Measurements from ENCODE around the gene TRAF3.

DNA sequence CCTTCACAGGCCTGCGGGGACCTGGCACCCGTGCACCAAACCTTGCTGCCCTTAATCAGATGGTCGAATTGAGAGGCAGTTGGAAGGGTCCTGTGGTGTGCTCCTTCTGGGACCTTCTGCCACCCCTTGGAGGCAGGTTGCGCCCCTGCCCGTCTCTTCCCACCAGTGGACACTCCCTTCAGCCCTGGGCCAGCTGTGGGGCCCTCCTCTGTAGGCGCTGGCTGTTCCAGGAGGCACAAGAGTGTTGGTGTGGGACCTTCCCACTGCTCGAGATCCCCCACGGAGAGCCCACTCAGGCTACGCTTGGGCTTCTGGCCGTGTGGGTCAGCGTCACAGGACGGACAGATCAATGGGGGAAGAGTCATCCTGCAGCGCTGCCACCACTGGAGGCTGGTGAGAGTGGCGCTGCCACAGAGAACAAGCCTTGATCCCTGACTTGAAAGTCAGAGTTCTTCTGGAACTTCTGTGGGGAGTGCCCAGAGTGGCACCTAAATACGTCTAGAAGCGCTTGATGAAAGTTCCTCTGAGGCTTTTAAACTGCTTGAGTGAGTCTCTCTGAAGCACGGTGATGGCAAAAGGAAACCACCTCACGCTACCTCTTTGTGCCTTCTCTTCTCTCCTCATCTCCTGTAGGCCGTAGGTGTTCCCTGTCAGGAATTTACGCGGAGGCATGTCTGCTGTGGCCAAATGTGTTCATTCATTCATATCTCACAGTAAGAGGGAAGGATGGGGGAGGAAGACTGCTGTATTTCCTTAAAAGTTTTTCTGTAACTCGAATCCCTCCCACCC lies 48.3 kb downstream of the TRAF3 start:
- TF ChIP-seq, protein P1, sequence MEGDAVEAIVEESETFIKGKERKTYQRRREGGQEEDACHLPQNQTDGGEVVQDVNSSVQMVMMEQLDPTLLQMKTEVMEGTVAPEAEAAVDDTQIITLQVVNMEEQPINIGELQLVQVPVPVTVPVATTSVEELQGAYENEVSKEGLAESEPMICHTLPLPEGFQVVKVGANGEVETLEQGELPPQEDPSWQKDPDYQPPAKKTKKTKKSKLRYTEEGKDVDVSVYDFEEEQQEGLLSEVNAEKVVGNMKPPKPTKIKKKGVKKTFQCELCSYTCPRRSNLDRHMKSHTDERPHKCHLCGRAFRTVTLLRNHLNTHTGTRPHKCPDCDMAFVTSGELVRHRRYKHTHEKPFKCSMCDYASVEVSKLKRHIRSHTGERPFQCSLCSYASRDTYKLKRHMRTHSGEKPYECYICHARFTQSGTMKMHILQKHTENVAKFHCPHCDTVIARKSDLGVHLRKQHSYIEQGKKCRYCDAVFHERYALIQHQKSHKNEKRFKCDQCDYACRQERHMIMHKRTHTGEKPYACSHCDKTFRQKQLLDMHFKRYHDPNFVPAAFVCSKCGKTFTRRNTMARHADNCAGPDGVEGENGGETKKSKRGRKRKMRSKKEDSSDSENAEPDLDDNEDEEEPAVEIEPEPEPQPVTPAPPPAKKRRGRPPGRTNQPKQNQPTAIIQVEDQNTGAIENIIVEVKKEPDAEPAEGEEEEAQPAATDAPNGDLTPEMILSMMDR (IDR thresholded peaks at IDR 0.05; ENCODE audit: insufficient read depth, low read length, poor library complexity, severe bottlenecking): no peak
- TF ChIP-seq EZH2phosphoT487 (conservative IDR thresholded peaks at IDR 0.05; ENCODE audit: low read length): no peak
